Measurements from ENCODE around the gene BCL11B. TPM values are rescaled to one million over a fixed set of nuclear protein-coding genes. Genes with fewer than 3 reads are reported as not detected.
"Not testable (repeated sequence)": the region's sequence is repeated elsewhere in the genome, so short reads cannot be mapped to it uniquely, and the experiment has no call there.

BCL11B gene
- total RNA-seq, 2 donors from 2014 or later = 3.7 to 5.1 TPM

GRCh38 chr14:99233222-99234035 lies 38.6 kb downstream of the BCL11B start:
- ATAC-seq (no peak), DNase-seq (no peak)
- intact Hi-C loops (cut with DNase I, micrococcal nuclease) = no loop called here

GRCh38 chr14:99232714-99233214 lies 39.2 kb downstream of the BCL11B start:
- no peak for ATAC-seq
- no peak for DNase-seq
- intact Hi-C loops (cut with DNase I, micrococcal nuclease) = no loop called here

GRCh38 chr14:99231850-99232713 lies 39.9 kb downstream of the BCL11B start:
- no peak for ATAC-seq
- DNase-seq = no peak
- intact Hi-C loops (cut with DNase I, micrococcal nuclease) = no loop called here

- intact Hi-C loops (cut with DNase I, micrococcal nuclease) = no loop called here
- ATAC-seq = no peak
- DNase-seq = no peak
These were observed 40.7 kb downstream of the BCL11B start for GRCh38 chr14:99231161-99231849.

- peak in 1 of 2 donors; percentile 40 for DNase-seq
- ATAC-seq = no peak
- intact Hi-C loops (cut with DNase I, micrococcal nuclease) = no loop called here
These were observed 41.5 kb downstream of the BCL11B start for GRCh38 chr14:99230208-99231151.

GRCh38 chr14:99229654-99230207 lies 42.3 kb downstream of the BCL11B start:
- DNase-seq (no peak), ATAC-seq (no peak)
- intact Hi-C loops (cut with DNase I, micrococcal nuclease) = no loop called here

GRCh38 chr14:99228760-99229159 lies 43.2 kb downstream of the BCL11B start:
- intact Hi-C loops (cut with DNase I, micrococcal nuclease); DNase-seq; ATAC-seq: not testable (repeated sequence)

GRCh38 chr14:99226687-99227086 lies 45.3 kb downstream of the BCL11B start:
- DNase-seq (no peak), ATAC-seq (peak; percentile 82)
- intact Hi-C loops (cut with DNase I, micrococcal nuclease) = no loop called here

- DNase-seq (no peak), ATAC-seq (no peak)
- intact Hi-C loops (cut with DNase I, micrococcal nuclease) = no loop called here
These were observed 46.4 kb downstream of the BCL11B start for GRCh38 chr14:99225436-99226203.

- ATAC-seq (no peak), DNase-seq (no peak)
- intact Hi-C loops (cut with DNase I, micrococcal nuclease) = no loop called here
These were observed 47.0 kb downstream of the BCL11B start for GRCh38 chr14:99224948-99225347.

- DNase-seq = no peak
- intact Hi-C loops (cut with DNase I, micrococcal nuclease) = no loop called here
These were observed 47.7 kb downstream of the BCL11B start for GRCh38 chr14:99224116-99224910.

GRCh38 chr14:99221445-99221844 lies 50.6 kb downstream of the BCL11B start:
- ATAC-seq = no peak
- intact Hi-C loops (cut with DNase I, micrococcal nuclease) = no loop called here
- no peak for DNase-seq

More at GRCh38 chr14:99224116-99224910, 47.7 kb downstream of the BCL11B start:
- ATAC-seq = no peak

GRCh38 chr14:99217066-99217955 lies 54.7 kb downstream of the BCL11B start:
- intact Hi-C loops (cut with DNase I, micrococcal nuclease) = no loop called here
- ATAC-seq = no peak
- no peak for DNase-seq

- ATAC-seq (no peak), DNase-seq (no peak)
- intact Hi-C loops (cut with DNase I, micrococcal nuclease) = no loop called here
These were observed 55.8 kb downstream of the BCL11B start for GRCh38 chr14:99216191-99216590.

- intact Hi-C loops (cut with DNase I, micrococcal nuclease) = no loop called here
- ATAC-seq (no peak), DNase-seq (no peak)
These were observed 56.7 kb downstream of the BCL11B start for GRCh38 chr14:99215277-99215676.

All from left colon (tissue), 2 donors.